NOMO-1 (cell line): ENCODE measurements around the gene ZC3H12D.
"Not testable (repeated sequence)": the region's sequence is repeated elsewhere in the genome, so short reads cannot be mapped to it uniquely, and the experiment has no call there.

Experiments used
- DNase-seq, 2 experiments: peaks; one replicate each; lab custom pipeline; 2025; ENCODE audit not compliant: unreplicated experiment in 2 of 2; lab: John Stamatoyannopoulos, UW

The ZC3H12D gene

GRCh38 chr6:149460249-149460648 lies 24.6 kb downstream of the ZC3H12D start:
- DNase-seq, result not testable (repeated sequence)

GRCh38 chr6:149459761-149460160 lies 25.1 kb downstream of the ZC3H12D start:
- DNase-seq, result no peak

- DNase-seq, result no peak
Measured at GRCh38 chr6:149458806-149459205, 26.0 kb downstream of the ZC3H12D start.

- DNase-seq, result no peak
Measured at GRCh38 chr6:149458196-149458595, 26.6 kb downstream of the ZC3H12D start.

GRCh38 chr6:149457316-149457884 lies 27.4 kb downstream of the ZC3H12D start:
- DNase-seq, result no peak

GRCh38 chr6:149456311-149457021 lies 28.3 kb downstream of the ZC3H12D start:
- no peak for DNase-seq

GRCh38 chr6:149455031-149455732 lies 29.6 kb downstream of the ZC3H12D start:
- no peak for DNase-seq

GRCh38 chr6:149454346-149454848 lies 30.4 kb downstream of the ZC3H12D start:
- no peak for DNase-seq

GRCh38 chr6:149453597-149454345 lies 31.0 kb downstream of the ZC3H12D start:
- DNase-seq, result no peak

GRCh38 chr6:149452037-149452939 lies 32.5 kb downstream of the ZC3H12D start:
- DNase-seq, result no peak

- DNase-seq, result no peak
Measured at GRCh38 chr6:149451376-149452036, 33.3 kb downstream of the ZC3H12D start.

GRCh38 chr6:149450679-149451375 lies 34.0 kb downstream of the ZC3H12D start:
- no peak for DNase-seq

GRCh38 chr6:149449831-149450678 lies 34.8 kb downstream of the ZC3H12D start:
- no peak for DNase-seq

- DNase-seq, result no peak
Measured at GRCh38 chr6:149448821-149449453, 35.9 kb downstream of the ZC3H12D start.

- no peak for DNase-seq
Measured at GRCh38 chr6:149446791-149447376, 37.9 kb downstream of the ZC3H12D start.

GRCh38 chr6:149445573-149445972 lies 39.2 kb downstream of the ZC3H12D start:
- no peak for DNase-seq

GRCh38 chr6:149445095-149445466 lies 39.7 kb downstream of the ZC3H12D start:
- no peak for DNase-seq
